Parathyroid adenoma (tissue), 2 donors: Measurements from ENCODE around the gene MRGPRD.

Experiments used
- H2AFZ ChIP-seq: fragments of 300-600 bp; sonication (generic); one replicate; pipeline ENCODE4 v1.7.0; 2017; ENCODE audit warnings: antibody characterized with exemption, mild to moderate bottlenecking
- H3K27ac ChIP-seq: fragments of 300-600 bp; sonication (generic); one replicate; pipeline ENCODE4 v1.7.0; 2017
- H3K27me3 ChIP-seq: fragments of 300-600 bp; sonication (generic); one replicate; pipeline ENCODE4 v1.7.0; 2017; ENCODE audit warnings: low read length; ENCODE audit not compliant: control insufficient read depth, insufficient read depth
- H3K36me3 ChIP-seq: fragments of 300-600 bp; sonication (generic); one replicate; pipeline ENCODE4 v1.7.0; 2017; ENCODE audit warnings: low read length; ENCODE audit not compliant: control insufficient read depth, insufficient read depth
- H3K4me1 ChIP-seq: fragments of 300-600 bp; sonication (generic); one replicate; pipeline ENCODE4 v1.7.0; 2017; ENCODE audit warnings: control low read depth
- H3K4me2 ChIP-seq: fragments of 300-600 bp; sonication (generic); one replicate; pipeline ENCODE4 v1.7.0; 2017; ENCODE audit warnings: low read length
- H3K4me3 ChIP-seq: fragments of 300-600 bp; sonication (generic); one replicate; pipeline ENCODE4 v1.7.0; 2017; ENCODE audit warnings: low read depth, low read length
- H3K79me2 ChIP-seq: fragments of 300-600 bp; sonication (generic); one replicate; pipeline ENCODE4 v1.7.0; 2017; ENCODE audit warnings: control low read depth
- H3K9ac ChIP-seq: fragments of 300-600 bp; sonication (generic); one replicate; pipeline ENCODE4 v1.7.0; 2017; ENCODE audit warnings: mild to moderate bottlenecking
- H3K9me3 ChIP-seq: fragments of 300-600 bp; sonication (generic); one replicate; pipeline ENCODE4 v1.7.0; 2017; ENCODE audit warnings: low read length; ENCODE audit not compliant: control insufficient read depth
- TF ChIP-seq, protein P1 (sequence below): fragments of 300-600 bp; sonication (generic); IDR thresholded peaks from one replicate; pipeline ENCODE4 v1.7.0; 2017; ENCODE audit warnings: antibody characterized with exemption, mild to moderate bottlenecking
- donor health status: primary hyperparathyroidism.

The MRGPRD gene

DNA sequence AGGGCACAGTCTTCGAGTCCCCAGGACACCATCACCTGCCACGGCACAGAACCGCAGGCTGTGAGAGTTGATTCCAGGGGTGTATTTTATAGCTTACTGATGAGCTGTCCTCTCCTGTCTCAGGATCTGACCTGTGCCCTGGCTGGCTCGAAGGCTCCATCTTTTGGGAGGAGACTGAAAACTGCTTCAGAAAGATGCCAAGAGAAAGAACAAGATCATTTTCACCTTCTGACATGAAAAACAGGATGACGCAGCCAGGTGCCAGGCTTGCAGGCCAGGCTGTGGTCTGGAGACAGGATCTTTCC is 2.2 kb downstream of the MRGPRD start:
- H3K4me3 ChIP-seq = no peak overlapping the region
- no peaks in the 10 kb centered on the region for H3K36me3 ChIP-seq
- no peak overlapping the region for H3K27ac ChIP-seq
- H3K9ac ChIP-seq = no peak overlapping the region
- no peaks in the 10 kb centered on the region for H3K9me3 ChIP-seq
- H3K27me3 ChIP-seq = no peaks in the 10 kb centered on the region
- H2AFZ ChIP-seq = no peak overlapping the region
- H3K79me2 ChIP-seq = no peaks in the 10 kb centered on the region
- H3K4me2 ChIP-seq = no peak overlapping the region
- TF ChIP-seq, protein P1, sequence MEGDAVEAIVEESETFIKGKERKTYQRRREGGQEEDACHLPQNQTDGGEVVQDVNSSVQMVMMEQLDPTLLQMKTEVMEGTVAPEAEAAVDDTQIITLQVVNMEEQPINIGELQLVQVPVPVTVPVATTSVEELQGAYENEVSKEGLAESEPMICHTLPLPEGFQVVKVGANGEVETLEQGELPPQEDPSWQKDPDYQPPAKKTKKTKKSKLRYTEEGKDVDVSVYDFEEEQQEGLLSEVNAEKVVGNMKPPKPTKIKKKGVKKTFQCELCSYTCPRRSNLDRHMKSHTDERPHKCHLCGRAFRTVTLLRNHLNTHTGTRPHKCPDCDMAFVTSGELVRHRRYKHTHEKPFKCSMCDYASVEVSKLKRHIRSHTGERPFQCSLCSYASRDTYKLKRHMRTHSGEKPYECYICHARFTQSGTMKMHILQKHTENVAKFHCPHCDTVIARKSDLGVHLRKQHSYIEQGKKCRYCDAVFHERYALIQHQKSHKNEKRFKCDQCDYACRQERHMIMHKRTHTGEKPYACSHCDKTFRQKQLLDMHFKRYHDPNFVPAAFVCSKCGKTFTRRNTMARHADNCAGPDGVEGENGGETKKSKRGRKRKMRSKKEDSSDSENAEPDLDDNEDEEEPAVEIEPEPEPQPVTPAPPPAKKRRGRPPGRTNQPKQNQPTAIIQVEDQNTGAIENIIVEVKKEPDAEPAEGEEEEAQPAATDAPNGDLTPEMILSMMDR = no peak
- no peaks in the 10 kb centered on the region for H3K4me1 ChIP-seq

DNA sequence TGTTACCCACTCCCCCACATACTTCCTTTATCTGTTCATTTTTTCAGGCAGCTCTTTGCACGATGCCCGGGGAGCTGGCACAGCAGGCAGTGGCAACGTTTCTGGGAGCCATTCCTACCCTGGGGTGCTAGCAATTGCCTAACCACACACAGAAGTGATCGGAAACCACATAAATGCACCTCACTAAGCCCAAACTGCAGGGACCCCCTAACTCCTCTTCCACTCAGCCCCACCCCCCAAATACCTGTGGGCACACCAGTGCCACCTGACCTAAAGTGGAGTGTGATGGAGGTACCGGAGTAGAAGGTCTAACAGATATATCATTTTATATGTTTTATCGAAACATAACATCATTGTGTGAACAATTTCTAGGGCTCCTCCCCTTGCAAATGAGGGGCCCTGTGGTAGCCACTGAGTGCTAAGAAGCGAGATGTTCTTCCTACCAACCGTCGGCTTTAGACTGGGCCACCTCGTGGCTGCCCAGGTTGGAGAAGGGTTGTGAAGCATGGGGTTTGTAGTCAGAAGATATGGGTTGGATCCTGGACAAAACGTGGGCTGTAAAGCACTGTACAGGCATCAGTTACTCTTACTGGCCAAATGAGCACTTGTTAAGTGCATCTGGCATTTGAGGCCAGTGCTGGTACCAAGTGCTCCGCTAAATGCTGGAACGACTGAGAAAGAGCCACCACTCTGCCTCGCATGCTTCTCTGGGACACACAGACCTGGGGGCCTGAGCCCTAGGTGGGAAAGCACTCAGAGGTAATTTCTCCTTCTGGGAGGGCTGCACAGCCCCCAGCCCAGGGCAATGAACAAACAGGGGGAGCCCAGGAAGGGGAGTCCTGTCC is 2.8 kb downstream of the MRGPRD start:
- Histone ChIP-seq H3K9me3 (no peaks in the 10 kb centered on the region), H3K27ac (no peak overlapping the region), H3K79me2 (no peaks in the 10 kb centered on the region), H2AFZ (no peak overlapping the region), H3K4me1 (no peaks in the 10 kb centered on the region), H3K4me2 (no peak overlapping the region), H3K27me3 (no peaks in the 10 kb centered on the region), H3K36me3 (no peaks in the 10 kb centered on the region), H3K9ac (no peak overlapping the region), H3K4me3 (no peak overlapping the region)
- TF ChIP-seq, protein P1 = no peak

DNA sequence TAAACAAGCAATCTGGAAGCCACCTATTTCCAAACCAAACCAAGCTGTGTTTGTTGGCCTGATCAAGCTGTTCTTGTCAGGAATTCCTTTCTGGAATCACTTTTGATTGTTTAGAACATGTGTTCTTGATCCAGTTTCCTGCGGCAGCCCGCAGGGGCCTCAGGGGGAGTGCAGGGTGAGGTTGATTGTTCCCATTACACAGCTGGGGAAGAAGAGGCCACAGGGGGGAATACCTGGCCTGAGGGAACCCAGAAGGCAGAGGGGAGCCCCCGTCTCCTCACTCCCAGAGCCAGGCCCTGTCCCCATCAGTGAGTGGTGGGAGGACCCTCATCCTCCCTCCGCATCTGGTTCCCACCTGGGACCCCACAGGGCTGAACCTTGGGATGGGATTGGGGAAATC is 4.2 kb downstream of the MRGPRD start:
- Histone ChIP-seq H3K9me3 (no peaks in the 10 kb centered on the region), H3K4me2 (no peak overlapping the region), H3K27ac (no peak overlapping the region), H3K9ac (no peak overlapping the region), H3K27me3 (no peaks in the 10 kb centered on the region), H3K4me3 (no peak overlapping the region), H3K4me1 (no peaks in the 10 kb centered on the region), H3K36me3 (no peaks in the 10 kb centered on the region), H3K79me2 (no peaks in the 10 kb centered on the region), H2AFZ (no peak overlapping the region)
- TF ChIP-seq, protein P1 = no peak

DNA sequence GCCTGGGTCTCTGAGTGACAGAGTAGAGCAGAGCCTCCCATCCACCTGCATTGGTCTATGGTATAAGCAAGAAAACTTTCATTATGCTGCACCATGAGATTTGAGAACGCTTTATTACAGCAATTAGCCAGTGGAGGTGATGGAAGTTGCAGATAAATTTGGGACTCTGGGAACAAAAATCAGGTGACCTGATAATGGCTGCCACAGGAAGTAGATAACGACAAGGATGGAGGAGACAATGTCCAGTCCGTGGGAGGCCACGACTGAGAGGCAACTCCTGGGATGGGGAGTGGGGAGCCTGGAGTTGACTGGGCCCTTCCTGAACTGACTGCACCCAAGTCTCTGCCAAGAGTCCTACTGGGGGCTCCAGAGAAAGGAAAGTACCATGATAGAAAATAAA is 4.7 kb downstream of the MRGPRD start:
- Histone ChIP-seq H3K4me2 (no peak overlapping the region), H3K4me1 (no peaks in the 10 kb centered on the region), H3K27me3 (no peaks in the 10 kb centered on the region), H3K36me3 (no peaks in the 10 kb centered on the region), H3K9me3 (no peaks in the 10 kb centered on the region), H2AFZ (no peak overlapping the region), H3K79me2 (no peaks in the 10 kb centered on the region), H3K4me3 (no peak overlapping the region), H3K27ac (no peak overlapping the region), H3K9ac (no peak overlapping the region)
- TF ChIP-seq, protein P1 = no peak
